Activated T-helper 1 cell treated with anti-CD3 and anti-CD28 coated beads, Interleukin-2, amount 50 U/mL, for 16 hours (primary cell): Measurements from ENCODE around the gene ANKRD2.

Experiments
- DNase-seq, 2 donors: peaks; one replicate each; pipeline ENCODE4 v3.0.0-alpha.2; 2020; ENCODE audit warnings: low read depth in 1 of 2, low spot score in 1 of 2

Gene ANKRD2

DNA sequence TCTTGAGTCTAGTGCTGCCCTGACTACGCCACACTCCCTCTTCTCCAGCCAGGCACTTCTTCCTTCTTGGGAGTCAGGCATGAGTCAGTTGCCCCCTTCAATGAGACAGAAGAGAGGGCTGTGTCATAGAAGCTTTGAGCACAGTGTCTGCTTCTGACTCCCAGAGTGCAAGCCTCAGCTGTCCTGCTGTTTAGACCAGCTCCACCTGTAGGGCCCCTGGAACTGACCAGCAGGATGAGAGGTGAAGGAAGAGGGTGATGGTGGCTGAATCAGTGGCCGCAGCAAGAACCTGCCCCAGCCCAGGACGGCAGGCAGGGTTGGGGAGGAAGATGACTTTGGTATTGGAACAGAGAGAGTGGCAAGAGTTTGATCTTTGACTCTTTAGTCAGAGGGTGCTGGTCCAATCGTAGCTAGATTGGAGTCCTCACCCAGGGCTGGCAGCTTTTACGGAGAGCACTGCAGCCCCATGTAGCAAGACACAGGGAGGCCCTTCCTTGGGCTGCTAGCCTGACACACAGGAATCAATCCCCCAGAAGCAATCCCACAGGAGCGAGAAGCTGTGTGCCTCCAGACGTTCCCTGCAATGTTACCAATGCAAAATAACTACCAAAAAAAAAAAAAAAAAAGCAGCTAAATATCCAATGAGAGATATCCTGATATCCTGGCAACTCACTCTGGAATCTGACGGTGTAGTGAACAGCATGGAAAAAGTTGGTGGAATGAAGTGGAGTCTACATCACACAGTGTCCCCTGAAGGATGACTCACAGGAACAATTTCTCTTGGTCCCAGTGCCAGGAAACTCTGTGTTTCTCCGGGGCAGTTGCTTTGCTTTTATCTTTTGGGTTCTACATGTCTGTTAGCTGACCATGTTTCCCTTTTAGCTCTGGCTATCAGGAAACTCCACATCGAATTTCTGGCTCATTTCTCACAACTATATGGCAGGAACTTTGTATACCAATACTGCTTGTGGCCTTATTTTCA, 23.8 kb downstream of the ANKRD2 start:
- DNase-seq, result no peak

DNA sequence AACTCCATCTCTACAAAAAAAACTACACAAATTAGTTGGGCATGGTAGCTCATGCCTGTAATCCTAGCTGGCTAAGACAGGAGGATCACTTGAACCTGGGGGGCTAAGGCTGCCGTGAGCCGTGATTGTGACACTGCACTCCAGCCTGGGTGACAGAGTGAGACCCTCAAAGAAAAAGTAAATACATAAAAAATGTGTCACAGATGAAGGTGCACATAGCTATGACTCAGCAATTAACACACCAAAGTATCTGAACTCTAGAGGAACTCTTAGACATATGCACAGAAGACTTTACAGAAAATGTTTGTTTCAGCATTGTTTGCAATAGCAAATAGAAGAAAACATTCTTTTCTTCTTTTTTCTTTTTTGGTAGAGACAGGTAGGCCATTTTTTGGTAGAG, 25.2 kb downstream of the ANKRD2 start:
- no peak for DNase-seq

DNA sequence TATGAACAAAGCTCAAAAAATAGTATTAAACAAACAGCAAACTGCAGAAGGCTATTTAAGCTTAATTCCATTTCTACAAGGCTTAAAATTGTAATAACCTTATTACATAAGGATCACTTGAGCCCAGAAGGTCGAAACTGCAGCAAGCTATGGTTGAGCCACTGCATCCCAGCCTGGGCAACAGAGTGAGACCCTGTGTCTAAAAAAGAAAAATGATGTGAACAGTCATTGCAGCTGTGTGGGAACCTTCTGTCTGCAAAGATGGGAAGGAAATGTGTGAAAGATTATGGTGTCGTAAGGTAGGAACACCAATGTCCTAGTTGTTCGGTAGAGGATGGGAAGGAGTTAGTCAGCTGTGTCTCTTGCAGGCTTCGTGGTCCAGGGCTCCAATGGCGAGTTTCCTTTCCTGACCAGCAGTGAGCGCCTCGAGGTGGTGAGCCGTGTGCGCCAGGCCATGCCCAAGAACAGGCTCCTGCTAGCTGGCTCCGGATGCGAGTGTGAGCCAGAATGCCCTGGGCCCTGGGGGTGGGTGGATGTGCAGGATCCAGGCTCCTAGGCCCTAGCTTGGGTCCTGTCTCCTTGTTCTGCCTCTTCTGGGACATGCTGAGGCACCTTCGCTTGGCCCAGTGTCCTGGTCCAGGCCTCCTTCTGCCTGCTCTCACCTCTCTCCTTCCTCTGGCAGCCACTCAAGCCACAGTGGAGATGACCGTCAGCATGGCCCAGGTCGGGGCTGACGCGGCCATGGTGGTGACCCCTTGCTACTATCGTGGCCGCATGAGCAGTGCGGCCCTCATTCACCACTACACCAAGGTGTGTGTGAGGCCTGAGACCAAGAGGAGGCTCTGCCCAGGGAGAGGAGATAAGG, 26.1 kb downstream of the ANKRD2 start:
- DNase-seq, result no peak

DNA sequence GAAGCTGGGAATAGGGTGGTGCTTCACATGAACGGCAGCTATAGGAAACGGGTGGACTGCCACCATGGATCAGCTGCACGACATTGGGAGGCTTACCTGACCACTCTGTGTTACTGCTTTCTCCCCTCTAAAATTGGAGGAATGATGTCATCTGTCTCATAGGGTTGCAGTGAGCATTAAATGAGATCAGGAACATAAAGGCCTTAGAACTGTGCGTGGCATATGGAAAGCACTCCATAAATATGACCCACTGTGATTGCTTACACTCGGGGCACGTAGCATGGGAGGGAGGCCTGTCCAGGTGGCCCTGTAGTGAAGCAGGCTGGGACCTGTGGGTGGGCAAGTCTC, 26.7 kb downstream of the ANKRD2 start:
- DNase-seq, result no peak

DNA sequence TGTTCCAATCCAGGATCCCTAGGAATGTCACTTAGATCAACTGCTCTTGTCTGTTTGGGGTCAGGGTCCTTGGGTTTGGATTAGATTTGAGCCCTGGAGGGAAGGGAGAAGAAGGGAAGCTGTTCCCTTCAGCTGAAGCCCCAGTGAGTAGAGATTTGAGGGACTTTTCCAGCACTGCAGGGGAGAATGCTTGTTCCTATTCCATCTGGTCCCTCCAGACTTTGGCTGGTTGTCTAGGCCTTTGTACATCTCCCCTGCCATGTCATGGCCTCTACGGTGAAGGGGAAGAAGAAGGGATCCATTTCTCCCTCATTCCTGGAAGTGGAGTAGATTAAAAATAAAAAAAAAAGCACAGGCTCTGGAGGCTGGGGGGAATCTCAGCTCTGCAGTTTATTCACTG, 28.0 kb downstream of the ANKRD2 start:
- DNase-seq, result no peak

DNA sequence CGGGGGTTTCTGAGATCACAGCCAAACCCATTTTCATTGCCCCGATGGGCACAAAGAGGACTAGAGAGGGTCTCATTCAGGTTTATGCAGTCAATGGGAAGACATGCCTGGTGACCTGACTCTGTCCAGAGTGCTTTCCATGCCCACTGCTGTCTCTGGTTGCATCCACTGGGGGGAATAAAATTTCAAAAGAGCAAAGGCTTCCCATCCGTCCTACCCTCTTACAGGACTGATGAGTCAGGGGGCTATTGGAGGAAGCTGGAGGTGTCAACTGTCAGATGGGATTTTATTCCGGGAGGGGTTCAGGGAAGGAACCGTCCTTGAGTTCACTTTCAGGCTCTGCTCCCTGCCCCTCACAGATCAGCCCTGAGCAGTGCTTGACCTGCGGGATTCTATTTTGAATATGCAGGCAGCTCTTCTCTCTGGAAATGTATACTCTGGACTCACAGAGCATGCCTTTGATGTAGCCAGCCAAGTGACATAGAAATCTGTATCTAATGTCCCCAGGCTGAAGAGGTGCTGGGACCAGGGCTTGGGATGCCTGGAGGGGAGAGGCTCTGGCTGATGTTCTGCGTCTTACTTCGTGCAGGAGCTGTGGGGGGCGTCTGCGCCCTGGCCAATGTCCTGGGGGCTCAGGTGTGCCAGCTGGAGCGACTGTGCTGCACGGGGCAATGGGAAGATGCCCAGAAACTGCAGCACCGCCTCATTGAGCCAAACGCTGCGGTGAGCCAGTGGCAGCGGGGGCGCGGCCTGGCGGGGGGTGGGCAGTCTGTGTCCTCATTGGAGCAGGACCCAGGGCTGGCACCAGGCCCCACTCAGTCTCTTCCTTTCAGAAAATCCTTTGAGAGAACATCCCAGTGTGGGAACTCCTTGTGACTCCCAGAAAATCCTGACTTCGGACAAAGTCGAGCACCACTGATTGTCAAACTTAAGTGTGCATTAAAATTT, 29.0 kb downstream of the ANKRD2 start:
- no peak for DNase-seq

DNA sequence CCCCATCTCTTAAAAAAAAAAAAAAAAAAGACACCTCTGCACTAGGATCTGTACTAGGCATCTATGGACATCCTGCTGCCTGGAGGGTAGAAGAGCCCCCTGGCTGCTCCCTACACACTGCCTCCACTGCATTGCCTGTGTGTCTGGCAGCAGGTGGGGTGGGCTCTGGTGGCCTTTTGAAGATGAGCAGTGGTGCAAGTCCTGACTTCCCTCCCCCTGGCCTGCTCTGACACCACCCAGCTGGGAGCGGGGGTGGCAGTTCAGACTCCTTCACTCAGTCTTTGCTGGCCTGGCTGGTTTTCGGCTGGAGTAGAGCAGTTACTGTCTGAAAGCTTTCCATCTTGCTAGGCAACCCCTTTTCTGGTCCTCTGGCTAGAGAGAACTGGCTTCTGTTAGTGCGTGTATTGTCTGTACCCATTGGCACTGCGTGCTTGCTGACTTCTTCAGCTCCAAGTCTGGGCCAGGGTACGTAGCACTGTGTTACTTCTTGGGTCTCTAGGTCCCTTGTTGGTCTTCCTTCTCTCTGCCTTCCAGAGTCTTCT, 34.6 kb downstream of the ANKRD2 start:
- no peak for DNase-seq

DNA sequence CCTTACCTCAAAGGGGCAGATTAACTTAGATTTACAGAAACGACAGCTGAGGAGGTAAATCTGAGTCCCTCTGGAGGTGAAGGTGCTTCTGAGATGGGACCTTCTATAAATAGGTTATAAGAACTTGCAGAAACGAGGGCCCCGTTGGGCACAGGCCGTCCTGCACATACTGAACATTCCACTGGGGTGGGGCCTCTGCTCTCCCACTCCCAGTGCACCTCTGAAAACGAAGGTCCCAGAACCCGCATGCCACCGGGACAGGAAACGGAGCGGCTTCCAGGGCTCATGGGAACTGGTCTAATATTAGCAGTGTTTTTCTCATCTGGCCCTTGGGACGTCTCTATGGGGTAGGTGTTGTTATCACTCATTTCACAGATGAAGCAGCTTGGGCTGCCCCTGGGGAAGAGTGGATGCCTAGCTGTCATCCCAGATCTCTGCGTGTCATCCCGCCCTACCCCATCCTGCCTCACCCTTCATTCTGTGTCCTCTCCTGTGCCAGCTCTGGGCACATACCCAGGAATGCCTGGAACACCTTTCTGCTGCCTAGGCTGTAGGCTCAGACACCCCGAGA, 36.5 kb downstream of the ANKRD2 start:
- DNase-seq, result no peak

DNA sequence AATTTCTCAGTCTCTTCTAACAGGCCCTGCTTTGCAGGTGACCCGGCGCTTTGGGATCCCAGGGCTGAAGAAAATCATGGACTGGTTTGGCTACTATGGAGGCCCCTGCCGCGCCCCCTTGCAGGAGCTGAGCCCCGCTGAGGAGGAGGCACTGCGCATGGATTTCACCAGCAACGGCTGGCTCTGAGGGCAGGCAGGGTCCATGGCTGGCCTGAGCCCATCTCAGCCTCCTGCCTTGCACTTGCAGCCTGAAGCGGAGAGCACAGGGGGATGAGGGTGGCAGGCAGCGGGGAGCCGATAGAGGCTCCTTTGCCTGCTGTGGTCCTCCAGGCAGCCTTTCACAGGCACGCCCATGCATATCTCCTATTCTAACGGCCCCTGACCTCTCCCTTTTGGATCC, 38.9 kb downstream of the ANKRD2 start:
- no peak for DNase-seq

DNA sequence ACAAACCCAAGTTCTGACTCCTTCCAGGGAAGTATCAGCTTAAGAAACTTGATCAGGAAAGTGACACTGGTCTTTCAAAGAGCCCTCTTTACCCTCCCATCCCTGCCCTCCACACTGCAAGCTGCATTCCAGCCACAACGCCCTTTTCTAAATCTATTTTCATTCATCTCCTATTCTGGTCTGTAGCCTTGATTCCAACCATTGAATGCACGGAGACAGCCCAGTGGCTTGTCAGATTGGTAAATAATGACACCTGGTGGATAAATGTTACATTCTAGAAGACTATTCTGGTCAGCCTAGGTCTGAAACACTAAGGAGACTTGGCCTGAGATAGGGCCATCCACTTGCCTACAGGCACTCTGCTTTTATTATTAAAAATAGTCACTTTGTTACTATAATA, 39.8 kb downstream of the ANKRD2 start:
- DNase-seq, result no peak

DNA sequence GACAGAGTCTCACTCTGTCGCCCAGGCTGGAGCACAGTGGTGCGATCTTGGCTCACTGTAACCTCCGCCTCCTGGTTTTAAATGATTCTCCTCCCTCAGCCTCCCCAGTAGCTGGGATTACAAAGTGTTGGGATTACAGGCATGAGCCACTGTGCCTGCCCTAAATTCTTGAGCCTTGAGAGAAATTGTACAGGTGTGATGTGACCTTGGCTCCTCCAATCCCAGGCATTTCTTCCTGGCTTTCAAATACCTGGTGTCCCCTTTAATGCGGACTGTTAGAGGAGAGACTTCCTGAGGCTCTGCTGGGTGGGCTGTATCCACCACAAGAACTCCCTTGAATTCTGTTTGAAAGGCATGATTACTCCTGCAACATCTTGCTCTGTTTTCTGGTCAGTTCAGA, 45.7 kb downstream of the ANKRD2 start:
- no peak for DNase-seq

DNA sequence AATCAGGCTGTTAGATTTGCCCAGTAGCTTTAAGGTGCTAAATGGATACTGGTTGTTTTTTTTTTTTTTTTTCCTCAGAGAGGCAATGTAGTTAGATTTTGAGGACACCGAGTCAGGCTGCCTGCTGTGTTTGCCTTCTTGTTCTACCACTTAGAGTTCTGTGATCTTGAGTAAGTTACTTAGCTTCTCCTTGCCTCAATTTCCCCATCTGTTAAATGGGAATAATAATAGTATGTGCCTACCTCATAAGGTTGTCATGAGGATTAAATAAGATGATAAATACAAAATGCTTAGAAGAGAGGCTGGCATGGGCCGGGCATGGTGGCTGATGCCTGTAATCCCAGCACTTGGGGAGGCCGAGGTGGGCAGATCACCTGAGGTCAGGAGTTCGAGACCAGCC, 46.2 kb downstream of the ANKRD2 start:
- DNase-seq, result no peak

DNA sequence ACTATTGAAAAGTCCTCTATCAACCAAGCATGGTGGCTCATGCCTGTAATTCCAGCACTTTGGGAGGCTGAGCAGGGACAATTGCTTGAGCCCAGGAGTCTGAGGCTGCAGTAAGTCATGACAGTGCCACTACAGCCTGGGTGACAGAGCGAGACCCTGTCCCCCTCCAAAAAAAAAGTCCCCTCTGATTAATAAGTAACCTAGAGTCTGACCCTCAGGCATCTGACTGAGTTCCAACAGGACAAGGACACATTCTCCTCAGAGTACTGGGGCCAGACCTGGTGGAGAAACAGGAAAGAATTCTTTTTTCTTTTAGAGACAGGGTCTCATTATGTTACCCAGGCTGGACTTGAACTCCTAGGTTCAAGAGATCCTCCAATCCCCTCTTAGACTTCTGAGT, 50.7 kb downstream of the ANKRD2 start:
- no peak for DNase-seq

DNA sequence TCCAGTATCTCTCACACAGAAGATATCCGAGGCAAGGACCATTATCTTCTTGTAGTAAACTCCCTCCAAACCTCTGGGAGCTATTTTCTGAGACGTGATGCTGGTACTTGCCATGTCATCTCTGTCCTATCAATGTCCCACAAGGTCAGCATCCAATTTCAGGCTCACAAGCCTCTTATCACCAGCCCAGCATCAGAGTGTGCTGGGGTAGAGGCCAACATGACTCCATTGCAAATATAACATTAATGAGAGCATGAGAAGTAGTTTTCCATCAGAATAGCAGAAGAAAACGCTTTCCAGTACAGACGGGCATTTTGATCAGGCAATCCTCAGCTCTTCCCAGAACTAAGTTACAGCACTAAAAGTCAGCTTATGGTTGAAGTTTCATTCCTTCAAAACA, 55.2 kb downstream of the ANKRD2 start:
- DNase-seq, result no peak

DNA sequence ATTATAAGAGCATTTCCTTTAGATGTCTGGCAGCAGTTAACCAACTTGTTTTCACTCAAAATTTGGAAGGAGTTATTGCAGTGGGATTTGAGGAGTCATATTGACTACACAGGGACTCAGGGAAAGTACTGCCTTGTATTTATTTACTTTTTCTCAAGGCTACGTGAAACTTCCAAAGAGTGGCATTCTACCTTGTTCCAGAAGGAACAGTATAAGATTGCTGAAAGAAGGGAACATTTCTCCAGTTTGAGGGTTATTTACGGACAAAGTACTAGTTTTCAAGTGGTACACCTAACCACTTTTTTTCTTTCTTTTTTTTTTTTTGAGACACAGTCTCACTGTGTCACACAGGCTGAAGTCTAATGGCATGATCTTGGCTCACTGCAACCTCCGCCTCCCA, 55.6 kb downstream of the ANKRD2 start:
- DNase-seq, result no peak

DNA sequence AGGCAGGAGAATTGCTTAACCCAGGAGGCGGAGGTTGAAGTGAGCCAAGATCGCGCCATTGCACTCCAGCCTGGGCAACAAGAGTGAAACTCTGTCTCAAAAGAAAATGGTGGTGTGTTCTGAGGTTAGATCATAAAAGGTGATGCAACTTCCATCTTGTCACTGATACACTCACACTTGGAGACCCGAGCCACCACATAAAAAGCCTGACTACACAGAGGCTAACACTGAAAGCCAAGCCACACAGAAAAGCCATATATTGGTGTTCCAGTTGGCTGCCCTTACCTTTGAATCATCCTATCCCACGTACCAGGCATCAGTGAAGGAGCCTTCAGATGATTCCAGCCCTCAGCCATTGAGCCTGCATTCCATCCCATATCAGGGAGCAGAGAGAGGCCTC, 56.7 kb downstream of the ANKRD2 start:
- no peak for DNase-seq

DNA sequence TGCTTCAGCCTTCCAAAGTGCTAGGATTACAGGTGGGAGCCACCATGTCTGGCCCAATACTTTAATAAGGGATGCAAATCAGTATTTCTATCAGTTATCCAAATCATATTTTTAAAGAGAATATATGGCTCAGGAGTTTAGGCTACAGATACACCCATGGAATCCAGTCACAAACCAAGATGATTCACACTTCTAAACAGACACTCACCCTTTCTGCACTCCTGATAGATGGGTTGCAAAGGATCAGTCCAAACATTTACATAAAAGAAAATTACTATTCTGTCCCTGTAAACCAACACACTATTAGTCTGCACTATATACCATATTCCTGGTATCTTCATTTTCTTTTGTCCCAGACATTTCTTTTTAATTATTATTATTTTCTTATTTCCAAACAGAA, 58.5 kb downstream of the ANKRD2 start:
- DNase-seq, result no peak

DNA sequence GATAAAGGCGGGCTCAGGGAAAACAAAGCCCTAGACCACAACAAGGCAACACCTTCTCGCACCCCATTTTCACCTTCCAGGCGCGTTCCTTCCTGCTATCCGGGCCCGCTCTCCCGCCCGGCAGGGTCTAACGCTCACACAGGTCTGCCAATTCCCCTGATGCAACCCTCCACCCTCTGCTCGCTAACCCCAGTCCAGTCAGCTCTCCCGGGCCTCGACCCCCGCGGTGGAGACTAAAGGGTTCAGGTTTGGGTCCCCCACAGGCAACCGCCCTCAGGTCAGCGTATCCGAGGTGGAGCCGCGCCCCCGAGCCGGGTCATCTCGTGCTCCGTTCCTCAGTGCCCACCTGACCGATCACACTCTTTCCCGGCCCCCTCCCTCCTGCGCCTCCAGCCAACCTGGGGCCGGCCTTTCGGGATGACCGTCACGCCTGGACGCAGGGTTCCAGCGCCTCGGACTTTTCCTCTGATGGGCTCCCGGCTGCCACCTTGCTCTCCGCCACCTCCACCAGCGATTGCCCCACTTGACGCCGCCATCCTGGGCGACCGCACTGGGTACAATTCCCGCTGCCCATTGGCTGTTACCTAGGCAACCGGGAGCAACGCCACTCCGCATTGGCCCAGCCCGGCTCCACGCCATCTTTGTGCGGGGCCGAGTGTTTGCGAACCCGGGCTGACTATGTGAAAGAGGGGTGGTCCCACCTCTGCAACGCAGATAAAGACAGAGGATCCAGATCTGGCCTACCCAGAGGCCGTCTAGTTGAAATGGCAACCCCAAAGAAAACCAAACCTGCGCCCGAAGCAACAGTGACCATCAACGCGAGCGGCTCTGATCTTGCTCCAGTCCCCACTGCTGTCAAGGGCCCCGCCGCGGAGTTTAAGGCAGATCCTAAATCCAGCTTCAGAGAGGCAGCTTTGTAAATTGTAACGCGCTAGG, 60.6 kb downstream of the ANKRD2 start, which contains the start of gene MORN4:
MORN4 (minus strand) TSS at position 552 of the 936 bp plus-strand sequence. CDS start 13,847 bp downstream, outside the sequence.
- peak; percentile 82 to 85 for DNase-seq
